GM19395 (cell line): Measurements from ENCODE around the gene GFER.

ENCODE experiments used
- ATAC-seq: cut with Tn5 transposase; IDR thresholded peaks from one replicate; pipeline ENCODE4 v1.9.1; 2021; ENCODE audit warnings: mild to moderate bottlenecking, moderate library complexity; ENCODE audit not compliant: unreplicated experiment

The GFER gene

DNA sequence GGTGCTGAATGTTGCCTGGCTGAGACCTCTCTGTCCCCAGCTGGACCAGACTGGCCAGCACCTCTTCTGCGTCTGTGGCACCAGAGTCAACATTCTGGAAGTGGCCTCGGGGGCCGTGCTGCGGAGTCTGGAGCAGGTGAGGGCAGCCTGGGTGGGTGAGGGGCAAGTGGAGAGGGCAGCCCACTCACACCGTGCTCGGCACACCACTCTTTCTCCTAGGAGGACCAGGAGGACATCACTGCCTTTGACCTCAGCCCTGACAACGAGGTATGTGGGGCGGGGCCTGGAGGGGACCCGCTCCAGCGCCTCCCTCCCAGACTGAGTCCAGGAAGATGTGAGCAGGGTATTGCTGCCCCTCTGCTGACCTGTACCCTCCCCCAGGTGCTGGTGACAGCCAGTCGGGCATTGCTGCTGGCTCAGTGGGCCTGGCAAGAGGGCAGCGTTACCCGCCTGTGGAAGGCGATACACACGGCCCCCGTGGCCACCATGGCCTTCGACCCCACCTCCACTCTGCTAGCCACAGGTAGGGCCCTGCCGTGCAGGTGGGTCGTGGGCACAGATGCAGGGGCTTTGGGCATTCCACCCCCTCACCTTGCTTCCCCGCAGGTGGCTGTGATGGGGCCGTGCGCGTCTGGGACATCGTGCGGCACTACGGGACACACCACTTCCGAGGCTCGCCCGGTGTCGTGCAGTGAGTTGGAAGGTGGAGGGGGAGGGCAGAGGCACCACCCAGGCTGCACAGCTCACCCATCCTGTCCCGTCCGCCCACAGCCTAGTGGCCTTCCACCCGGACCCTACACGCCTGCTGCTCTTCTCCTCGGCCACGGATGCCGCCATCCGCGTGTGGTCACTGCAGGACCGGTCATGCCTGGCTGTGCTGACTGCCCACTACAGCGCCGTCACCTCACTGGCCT, 9.6 kb upstream of the GFER start:
- no peak for ATAC-seq

DNA sequence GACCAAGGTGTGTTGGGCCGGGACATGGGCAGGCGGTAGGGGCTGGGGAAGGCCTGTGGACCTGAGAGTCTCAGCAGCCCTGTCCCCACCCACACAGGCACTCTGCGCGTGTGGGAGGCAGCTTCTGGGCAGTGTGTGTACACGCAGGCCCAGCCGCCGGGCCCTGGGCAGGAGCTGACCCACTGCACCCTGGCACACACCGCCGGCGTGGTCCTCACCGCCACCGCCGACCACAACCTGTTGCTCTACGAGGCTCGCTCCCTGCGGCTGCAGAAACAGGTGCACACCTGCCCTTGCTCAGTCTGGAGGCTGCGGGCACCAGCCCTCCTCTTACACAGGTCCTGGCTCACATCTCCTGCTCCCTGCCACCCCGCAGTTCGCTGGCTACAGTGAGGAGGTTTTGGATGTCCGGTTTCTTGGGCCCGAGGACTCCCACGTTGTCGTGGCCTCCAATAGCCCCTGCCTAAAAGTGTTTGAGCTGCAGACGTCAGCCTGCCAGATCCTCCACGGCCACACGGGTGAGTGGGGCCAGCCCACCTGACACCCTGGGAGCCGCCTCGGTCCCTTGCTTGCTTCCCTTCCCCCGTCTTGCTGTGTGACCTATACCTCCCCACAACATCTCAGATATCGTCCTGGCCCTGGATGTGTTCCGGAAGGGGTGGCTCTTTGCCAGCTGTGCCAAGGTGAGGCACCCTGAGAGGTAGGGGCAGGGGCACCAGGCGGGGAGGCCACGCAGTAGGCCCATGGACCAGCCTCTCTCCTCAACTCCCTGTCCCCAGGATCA, 8.4 kb upstream of the GFER start:
- ATAC-seq, result no peak

- no peak for ATAC-seq
These were observed 7.8 kb upstream of the GFER start for GRCh38 chr16:1976216-1976520.

- ATAC-seq, result no peak
These were observed 6.8 kb upstream of the GFER start for GRCh38 chr16:1976951-1977874.

- ATAC-seq, result no peak
These were observed 6.1 kb upstream of the GFER start for GRCh38 chr16:1977875-1978268.

DNA sequence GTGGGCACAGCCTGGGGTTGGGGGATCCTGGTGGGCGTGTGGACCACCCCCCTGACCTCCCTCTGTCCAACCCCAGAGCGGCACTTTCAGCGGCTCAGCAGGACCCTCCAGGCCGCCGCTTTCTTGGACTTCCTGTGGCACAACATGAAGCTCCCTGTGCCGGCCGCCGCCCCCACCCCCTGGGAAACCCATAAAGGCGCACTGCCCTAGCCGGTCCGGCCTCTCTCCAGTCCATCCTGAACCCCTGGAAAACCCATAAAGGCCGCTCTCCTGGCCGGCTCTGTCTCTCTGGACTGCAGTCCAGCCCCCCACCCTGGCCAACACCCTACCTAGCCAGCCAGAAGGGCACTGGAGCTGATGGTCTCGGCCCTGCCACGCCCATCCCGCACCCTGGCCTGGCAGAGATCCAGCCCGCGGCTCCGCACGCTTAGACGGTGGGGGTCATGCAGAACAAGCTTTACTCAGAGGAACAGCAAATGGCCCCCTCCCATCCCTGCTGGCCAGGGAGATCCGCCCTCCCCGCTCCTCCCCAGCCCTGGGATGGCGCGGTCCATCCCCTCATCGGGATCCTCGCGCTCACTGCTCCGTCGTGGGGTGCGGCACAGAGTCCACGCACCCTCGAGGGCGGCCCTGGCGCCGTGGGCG, 5.4 kb upstream of the GFER start:
- no peak for ATAC-seq

GRCh38 chr16:1979271-1980029, 4.5 kb upstream of the GFER start:
- no peak for ATAC-seq

DNA sequence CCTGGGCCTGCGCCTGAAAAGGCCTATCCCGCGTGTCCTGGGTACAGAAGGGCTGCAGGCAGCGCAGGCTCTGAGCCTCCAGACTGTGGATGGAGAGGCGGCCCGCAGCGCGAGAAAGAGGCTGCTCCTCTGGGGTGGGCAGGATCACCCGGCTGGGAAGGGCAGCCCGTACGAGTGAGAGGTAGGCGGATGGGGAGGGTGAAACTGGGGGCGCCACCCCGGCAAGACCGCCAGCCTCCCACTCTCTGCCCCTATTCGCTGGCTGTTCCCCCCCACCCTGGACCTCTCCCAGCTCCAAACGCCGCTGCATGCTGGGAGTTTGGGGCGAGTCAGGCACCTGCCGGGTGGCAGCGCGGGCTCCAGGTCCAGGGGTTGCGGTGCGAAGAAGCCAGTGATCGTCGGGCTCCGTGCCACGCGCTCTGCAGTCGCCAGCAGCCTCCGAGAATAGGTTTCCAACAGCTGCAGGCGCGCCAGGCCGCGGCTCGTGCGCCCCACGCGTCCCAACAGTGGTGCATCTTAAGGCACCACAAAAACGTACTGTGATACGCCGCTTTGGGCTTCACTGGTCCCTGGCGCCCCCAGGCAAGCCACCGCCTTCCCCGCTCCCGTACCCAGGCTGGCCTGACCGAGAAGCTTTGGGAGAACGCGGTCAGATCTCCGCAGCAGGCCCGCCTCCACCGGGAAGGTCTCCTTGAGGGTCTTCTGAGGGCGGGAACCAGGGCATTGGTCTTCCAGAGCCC, 3.8 kb upstream of the GFER start:
- ATAC-seq, result no peak

- no peak for ATAC-seq
These were observed 3.3 kb upstream of the GFER start for GRCh38 chr16:1980770-1981087.

DNA sequence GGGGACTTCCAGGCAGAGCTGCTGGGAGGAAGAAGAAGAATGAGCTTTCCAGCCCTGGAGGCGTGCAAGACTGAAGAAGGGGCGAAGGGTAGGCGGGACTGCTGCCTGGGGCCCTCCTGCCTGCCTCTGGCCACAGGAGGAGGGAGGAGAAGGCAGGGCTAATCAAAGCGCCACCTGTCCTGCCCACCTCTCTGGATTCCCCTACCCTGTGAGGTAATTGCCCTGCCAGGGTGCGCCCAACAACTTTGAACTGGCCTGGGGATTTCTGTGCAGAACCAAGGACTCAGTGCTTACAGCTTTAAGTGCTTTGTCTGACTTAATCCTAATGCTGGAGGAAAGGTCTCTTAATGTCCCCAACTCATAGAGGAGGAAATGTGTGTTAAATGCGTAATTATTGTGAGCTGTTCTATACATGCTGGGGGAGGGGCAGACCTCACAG, 2.6 kb upstream of the GFER start, which contains the start of gene NOXO1:
Gene NOXO1, minus strand, starts transcription at position 72 of the 439 bp plus-strand sequence. CDS start 290 bp downstream, outside the sequence.
- ATAC-seq, result no peak

GRCh38 chr16:1982013-1982433, 2.0 kb upstream of the GFER start:
- no peak for ATAC-seq

GRCh38 chr16:1982991-1983543, 926 bp upstream of the GFER start:
- no peak for ATAC-seq

DNA sequence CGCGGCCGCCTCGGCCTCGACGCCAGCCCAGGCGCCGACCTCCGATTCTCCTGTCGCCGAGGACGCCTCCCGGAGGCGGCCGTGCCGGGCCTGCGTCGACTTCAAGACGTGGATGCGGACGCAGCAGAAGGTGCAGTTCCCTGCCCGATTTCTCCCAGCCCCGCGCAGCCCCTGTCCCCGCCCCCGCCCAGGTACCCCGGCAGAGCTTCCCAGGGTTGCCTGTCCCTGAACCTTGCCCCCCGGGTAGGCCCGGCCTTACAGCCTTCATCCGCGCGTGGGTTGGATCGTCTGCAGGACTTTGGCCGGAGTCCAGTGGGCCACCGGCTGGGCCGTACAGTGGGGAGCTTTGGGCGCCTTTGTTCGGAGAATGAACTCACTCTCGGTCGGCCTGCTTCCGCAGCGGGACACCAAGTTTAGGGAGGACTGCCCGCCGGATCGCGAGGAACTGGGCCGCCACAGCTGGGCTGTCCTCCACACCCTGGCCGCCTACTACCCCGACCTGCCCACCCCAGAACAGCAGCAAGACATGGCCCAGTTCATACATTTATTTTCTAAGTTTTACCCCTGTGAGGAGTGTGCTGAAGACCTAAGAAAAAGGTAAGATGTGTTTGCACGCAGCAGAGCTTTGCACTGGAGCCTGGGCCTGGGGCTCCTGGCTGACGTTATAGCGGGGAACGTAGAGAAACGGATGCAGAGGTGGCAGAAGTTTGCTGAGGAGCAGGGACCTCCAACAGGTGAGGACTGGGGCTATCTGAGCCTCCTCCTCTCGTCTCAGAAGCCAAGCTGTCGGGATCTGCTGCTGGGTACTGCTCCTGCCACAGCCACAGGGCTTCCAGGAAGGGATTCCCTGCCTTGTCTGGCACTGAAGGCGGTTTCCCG, 593 bp downstream of the GFER start:
- peak; percentile 24 for ATAC-seq

DNA sequence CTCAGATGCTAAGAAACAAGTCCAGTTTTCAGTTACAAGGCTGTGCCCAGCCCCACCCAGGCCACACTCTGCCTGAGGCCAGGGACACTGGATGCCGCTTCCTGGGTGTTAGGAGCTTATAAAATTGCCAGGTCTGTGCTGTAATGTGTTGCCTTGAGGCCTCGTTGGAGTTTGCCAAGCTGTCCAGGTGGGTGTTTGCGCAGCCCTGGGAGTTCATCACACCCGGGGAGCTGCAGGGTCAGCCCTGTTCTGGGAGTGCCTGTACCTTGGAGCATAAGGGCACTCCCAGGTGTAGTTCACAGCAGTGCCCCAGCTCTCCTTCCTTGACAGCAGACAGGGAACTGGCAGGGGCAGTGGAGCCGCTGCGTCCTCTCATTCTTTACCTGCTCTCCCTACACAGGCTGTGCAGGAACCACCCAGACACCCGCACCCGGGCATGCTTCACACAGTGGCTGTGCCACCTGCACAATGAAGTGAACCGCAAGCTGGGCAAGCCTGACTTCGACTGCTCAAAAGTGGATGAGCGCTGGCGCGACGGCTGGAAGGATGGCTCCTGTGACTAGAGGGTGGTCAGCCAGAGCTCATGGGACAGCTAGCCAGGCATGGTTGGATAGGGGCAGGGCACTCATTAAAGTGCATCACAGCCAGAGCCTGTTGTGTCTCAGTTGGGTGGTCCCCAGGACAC, 1.6 kb downstream of the GFER start:
- ATAC-seq, result no peak

- ATAC-seq, result no peak
These were observed 3.2 kb downstream of the GFER start for GRCh38 chr16:1987198-1987597.

GRCh38 chr16:1989209-1990100, 5.5 kb downstream of the GFER start, which contains the start of gene SYNGR3:
Gene SYNGR3 (plus strand): TSS chr16:1989970. CDS start chr16:1990103, 133 bp downstream.
- ATAC-seq, result no peak

DNA sequence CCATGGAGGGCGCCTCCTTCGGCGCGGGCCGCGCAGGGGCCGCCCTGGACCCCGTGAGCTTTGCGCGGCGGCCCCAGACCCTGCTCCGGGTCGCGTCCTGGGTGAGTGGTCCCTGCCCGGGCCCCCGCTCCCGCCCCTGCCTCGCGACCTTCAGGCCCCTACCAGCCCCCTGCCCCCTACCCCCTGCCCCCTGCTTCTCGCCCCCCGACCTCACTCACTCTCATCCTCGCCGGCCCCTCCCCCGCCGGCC, 6.0 kb downstream of the GFER start:
- no peak for ATAC-seq
